Neural crest cell (in vitro differentiated cells): ENCODE data around the gene SLC9A4. TPM values are rescaled to one million over a fixed set of nuclear protein-coding genes. Genes with fewer than 3 reads are reported as not detected.
A peak's percentile ranks its signal among the peaks of the same experiment; 100 is the strongest.

Source experiments
- DNase-seq: peaks from one replicate; pipeline ENCODE4 v3.0.0; 2021; ENCODE audit warnings: low read depth, mixed read lengths, low spot score
- H3K27ac Mint-ChIP-seq: one replicate; pipeline ENCODE4 v1.8.0; 2021; ENCODE audit warnings: mild to moderate bottlenecking, mixed read lengths; ENCODE audit not compliant: unreplicated experiment
- H3K27me3 Mint-ChIP-seq: 2 replicates; pipeline ENCODE4 v1.8.0; 2021; ENCODE audit warnings: low read depth, mild to moderate bottlenecking, mixed read lengths
- H3K36me3 Mint-ChIP-seq: 2 replicates; pipeline ENCODE4 v1.8.0; 2021; ENCODE audit warnings: low read depth, mild to moderate bottlenecking, mixed read lengths
- H3K4me1 Mint-ChIP-seq: 2 replicates; pipeline ENCODE4 v1.8.0; 2021; ENCODE audit warnings: mixed read lengths
- H3K4me3 Mint-ChIP-seq: one replicate; pipeline ENCODE4 v1.8.0; 2021; ENCODE audit warnings: mild to moderate bottlenecking, mixed read lengths
- H3K9me3 Mint-ChIP-seq: 2 replicates; pipeline ENCODE4 v1.8.0; 2021; ENCODE audit warnings: mixed read lengths
- long read RNA-seq: library from polyadenylated mRNA; unstranded; transcript quantifications from one replicate; pipeline ENCODE4 v2.0.0, GENCODE V29; 2020
- total RNA-seq: library from RNA; stranded (reverse); gene quantifications from 2 replicates; pipeline ENCODE4 v1.2.1, GENCODE V29; 2021
- TF ChIP-seq, protein P1 (sequence below): fragments of 200-600 bp; sonication (generic); conservative IDR thresholded peaks from 2 replicates; pipeline ENCODE4 v1.5.0; 2021; ENCODE audit warnings: antibody characterized with exemption, mild to moderate bottlenecking

Gene SLC9A4, protein sequence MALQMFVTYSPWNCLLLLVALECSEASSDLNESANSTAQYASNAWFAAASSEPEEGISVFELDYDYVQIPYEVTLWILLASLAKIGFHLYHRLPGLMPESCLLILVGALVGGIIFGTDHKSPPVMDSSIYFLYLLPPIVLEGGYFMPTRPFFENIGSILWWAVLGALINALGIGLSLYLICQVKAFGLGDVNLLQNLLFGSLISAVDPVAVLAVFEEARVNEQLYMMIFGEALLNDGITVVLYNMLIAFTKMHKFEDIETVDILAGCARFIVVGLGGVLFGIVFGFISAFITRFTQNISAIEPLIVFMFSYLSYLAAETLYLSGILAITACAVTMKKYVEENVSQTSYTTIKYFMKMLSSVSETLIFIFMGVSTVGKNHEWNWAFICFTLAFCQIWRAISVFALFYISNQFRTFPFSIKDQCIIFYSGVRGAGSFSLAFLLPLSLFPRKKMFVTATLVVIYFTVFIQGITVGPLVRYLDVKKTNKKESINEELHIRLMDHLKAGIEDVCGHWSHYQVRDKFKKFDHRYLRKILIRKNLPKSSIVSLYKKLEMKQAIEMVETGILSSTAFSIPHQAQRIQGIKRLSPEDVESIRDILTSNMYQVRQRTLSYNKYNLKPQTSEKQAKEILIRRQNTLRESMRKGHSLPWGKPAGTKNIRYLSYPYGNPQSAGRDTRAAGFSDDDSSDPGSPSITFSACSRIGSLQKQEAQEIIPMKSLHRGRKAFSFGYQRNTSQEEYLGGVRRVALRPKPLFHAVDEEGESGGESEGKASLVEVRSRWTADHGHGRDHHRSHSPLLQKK
- not detected in 2 replicates for total RNA-seq
- long read RNA-seq, result 0 reads

GRCh38 chr2:102473020-102473419 lies at the start of gene SLC9A4:
Gene SLC9A4, plus strand, starts transcription at chr2:102473226. Its CDS starts 534 bp downstream, at chr2:102473760.
- H3K4me3 Mint-ChIP-seq, result no peak within 1 kb of the TSS
- H3K36me3 Mint-ChIP-seq, result no peaks in the 10 kb centered on the region
- no peaks in the 10 kb centered on the region for H3K4me1 Mint-ChIP-seq
- TF ChIP-seq, protein P1, sequence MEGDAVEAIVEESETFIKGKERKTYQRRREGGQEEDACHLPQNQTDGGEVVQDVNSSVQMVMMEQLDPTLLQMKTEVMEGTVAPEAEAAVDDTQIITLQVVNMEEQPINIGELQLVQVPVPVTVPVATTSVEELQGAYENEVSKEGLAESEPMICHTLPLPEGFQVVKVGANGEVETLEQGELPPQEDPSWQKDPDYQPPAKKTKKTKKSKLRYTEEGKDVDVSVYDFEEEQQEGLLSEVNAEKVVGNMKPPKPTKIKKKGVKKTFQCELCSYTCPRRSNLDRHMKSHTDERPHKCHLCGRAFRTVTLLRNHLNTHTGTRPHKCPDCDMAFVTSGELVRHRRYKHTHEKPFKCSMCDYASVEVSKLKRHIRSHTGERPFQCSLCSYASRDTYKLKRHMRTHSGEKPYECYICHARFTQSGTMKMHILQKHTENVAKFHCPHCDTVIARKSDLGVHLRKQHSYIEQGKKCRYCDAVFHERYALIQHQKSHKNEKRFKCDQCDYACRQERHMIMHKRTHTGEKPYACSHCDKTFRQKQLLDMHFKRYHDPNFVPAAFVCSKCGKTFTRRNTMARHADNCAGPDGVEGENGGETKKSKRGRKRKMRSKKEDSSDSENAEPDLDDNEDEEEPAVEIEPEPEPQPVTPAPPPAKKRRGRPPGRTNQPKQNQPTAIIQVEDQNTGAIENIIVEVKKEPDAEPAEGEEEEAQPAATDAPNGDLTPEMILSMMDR, result peak; percentile 94
- peaks cover 5% of the 10 kb centered on the region for H3K9me3 Mint-ChIP-seq
- H3K27me3 Mint-ChIP-seq, result peaks cover 10% of the 10 kb centered on the region
- DNase-seq, result peak; percentile 36
- H3K27ac Mint-ChIP-seq, result no peak within 1 kb of the TSS

GRCh38 chr2:102423368-102423767 lies 49.7 kb upstream of the SLC9A4 start:
- Mint-ChIP-seq H3K4me1 (no peaks in the 10 kb centered on the region), H3K4me3 (no peak overlapping the region), H3K27me3 (peaks cover 62% of the 10 kb centered on the region), H3K27ac (no peak overlapping the region), H3K9me3 (peaks cover 2% of the 10 kb centered on the region), H3K36me3 (no peaks in the 10 kb centered on the region)
- DNase-seq, result no peak
- TF ChIP-seq, protein P1, result no peak

DNA sequence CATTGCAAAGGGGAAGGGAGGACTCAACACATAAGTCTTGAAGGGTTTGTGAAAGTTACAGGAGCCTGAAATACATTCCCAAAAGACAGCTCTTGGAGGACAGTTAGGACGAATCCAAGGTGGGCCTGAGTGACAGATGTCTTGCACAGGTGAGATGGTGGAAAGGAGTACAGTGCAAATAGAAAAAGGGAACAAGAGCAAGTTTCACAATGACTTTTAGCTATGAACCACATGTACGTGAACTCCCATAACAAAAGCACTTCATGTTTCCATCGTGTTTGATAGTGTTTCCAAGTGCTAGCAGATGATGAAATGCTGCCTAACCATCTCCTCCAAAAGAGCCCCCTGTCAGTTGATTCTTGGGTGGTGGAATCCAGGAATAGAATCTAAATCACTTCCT lies 48.3 kb upstream of the SLC9A4 start:
- peaks cover 61% of the 10 kb centered on the region for H3K27me3 Mint-ChIP-seq
- H3K36me3 Mint-ChIP-seq, result no peaks in the 10 kb centered on the region
- H3K4me1 Mint-ChIP-seq, result no peaks in the 10 kb centered on the region
- TF ChIP-seq, protein P1, result no peak
- no peak overlapping the region for H3K4me3 Mint-ChIP-seq
- DNase-seq, result no peak
- H3K9me3 Mint-ChIP-seq, result peaks cover 5% of the 10 kb centered on the region
- no peak overlapping the region for H3K27ac Mint-ChIP-seq

DNA sequence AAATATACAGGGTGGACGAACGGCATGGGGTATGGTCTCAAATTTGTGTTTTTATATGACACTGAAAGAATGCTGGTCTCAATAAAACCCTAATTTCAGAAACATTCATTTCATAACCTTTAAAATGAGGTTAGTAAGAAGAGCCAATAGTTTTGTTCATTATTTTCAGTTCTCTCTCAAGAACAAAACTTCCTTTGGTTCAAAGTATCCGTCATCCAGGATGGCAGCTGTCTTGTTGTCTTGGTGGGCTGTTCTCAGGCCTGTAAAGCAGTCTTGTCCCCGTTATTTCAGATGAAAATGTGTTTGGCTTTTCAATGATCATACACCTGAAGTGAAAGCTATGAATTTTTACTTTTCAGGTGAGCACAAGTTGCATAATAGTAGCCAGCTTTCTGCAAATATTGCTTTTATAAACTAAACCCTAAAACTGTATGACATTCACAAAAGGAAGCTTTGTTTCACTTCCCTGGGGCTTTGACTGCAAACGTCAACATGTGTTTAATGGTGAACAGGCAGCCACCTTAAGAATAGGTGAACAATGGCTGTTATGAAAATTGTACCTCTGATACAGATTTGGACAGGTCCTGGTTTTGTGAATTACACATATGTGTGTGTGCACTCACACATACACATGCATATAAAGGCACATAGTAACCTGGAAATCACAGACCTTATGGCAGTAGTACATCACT lies 47.4 kb upstream of the SLC9A4 start:
- no peaks in the 10 kb centered on the region for H3K4me1 Mint-ChIP-seq
- no peak overlapping the region for H3K4me3 Mint-ChIP-seq
- no peak overlapping the region for H3K27ac Mint-ChIP-seq
- TF ChIP-seq, protein P1, result no peak
- H3K9me3 Mint-ChIP-seq, result peaks cover 5% of the 10 kb centered on the region
- peaks cover 55% of the 10 kb centered on the region for H3K27me3 Mint-ChIP-seq
- no peaks in the 10 kb centered on the region for H3K36me3 Mint-ChIP-seq
- no peak for DNase-seq

- Mint-ChIP-seq H3K27ac (no peak overlapping the region), H3K36me3 (no peaks in the 10 kb centered on the region), H3K4me1 (no peaks in the 10 kb centered on the region), H3K27me3 (peaks cover 40% of the 10 kb centered on the region), H3K9me3 (peaks cover 5% of the 10 kb centered on the region), H3K4me3 (no peak overlapping the region)
- no peak for DNase-seq
- TF ChIP-seq, protein P1, result no peak
Measured at GRCh38 chr2:102427249-102427648, 45.8 kb upstream of the SLC9A4 start.
